Liver (tissue), 9 donors: Measurements from ENCODE around the gene KCNK2. TPM values are rescaled to one million over a fixed set of nuclear protein-coding genes. Genes with fewer than 3 reads are reported as not detected.

ENCODE experiments used
- DNase-seq: peaks from one replicate; pipeline ENCODE4 v3.0.0-alpha.2; 2017; ENCODE audit warnings: low spot score
- H3K27ac ChIP-seq, 2 donors: one replicate each; pipeline ENCODE4 v1.7.0; 2013; ENCODE audit warnings: inconsistent platforms in 2 of 2, low read length in 2 of 2, control low read depth in 1 of 2, low read depth in 1 of 2, mild to moderate bottlenecking in 1 of 2
- H3K27me3 ChIP-seq, 4 donors: one replicate each; pipeline versions ENCODE4 v1.6.1 to v1.7.0; 2013; ENCODE audit warnings: low read length in 3 of 4, inconsistent platforms in 1 of 4, mild to moderate bottlenecking in 1 of 4, moderate library complexity in 1 of 4; ENCODE audit not compliant: control insufficient read depth in 4 of 4, insufficient read depth in 4 of 4
- H3K36me3 ChIP-seq, 4 donors: one replicate each; pipeline versions ENCODE4 v1.6.1 to v1.7.0; 2013; ENCODE audit warnings: low read length in 3 of 4, mild to moderate bottlenecking in 3 of 4, low read depth in 1 of 4, moderate library complexity in 1 of 4; ENCODE audit not compliant: control insufficient read depth in 4 of 4, insufficient read depth in 3 of 4
- H3K4me1 ChIP-seq, 4 donors: one replicate each; pipeline versions ENCODE4 v1.6.1 to v1.7.0; 2013; ENCODE audit warnings: low read length in 3 of 4, mild to moderate bottlenecking in 3 of 4, moderate library complexity in 1 of 4; ENCODE audit not compliant: control insufficient read depth in 4 of 4, insufficient read depth in 4 of 4
- H3K4me3 ChIP-seq, 3 donors: one replicate each; pipeline versions ENCODE4 v1.6.1 to v1.7.0; 2013; ENCODE audit warnings: low read length in 3 of 3, control low read depth in 1 of 3, low read depth in 1 of 3, mild to moderate bottlenecking in 1 of 3
- H3K9ac ChIP-seq, 2 donors: one replicate each; pipeline ENCODE4 v1.7.0; 2013; ENCODE audit warnings: low read length in 2 of 2, mild to moderate bottlenecking in 2 of 2, moderate library complexity in 2 of 2, control low read depth in 1 of 2, low read depth in 1 of 2
- H3K9me3 ChIP-seq, 4 donors: one replicate each; pipeline versions ENCODE4 v1.6.1 to v1.7.0; 2013; ENCODE audit warnings: low read length in 3 of 4; ENCODE audit not compliant: control insufficient read depth in 4 of 4
- EGR1 ChIP-seq, 2 donors: IDR thresholded peaks; 2 replicates each; pipeline ENCODE4 v1.6.1; 2016 to 2018; ENCODE audit warnings: antibody characterized with exemption in 2 of 2, low read depth in 2 of 2
- FOXA1 ChIP-seq: IDR thresholded peaks from 2 replicates; pipeline ENCODE4 v1.6.1; 2016; ENCODE audit warnings: antibody characterized with exemption
- FOXA2 ChIP-seq: IDR thresholded peaks from 2 replicates; pipeline ENCODE4 v1.6.1; 2016; ENCODE audit warnings: antibody characterized with exemption
- GABPA ChIP-seq, 2 donors: IDR thresholded peaks in 1 of 2; conservative IDR thresholded peaks in 1 of 2; 2 replicates each; pipeline ENCODE4 v1.6.1; 2016; ENCODE audit warnings: antibody characterized with exemption in 2 of 2, mild to moderate bottlenecking in 1 of 2, moderate library complexity in 1 of 2
- HNF4G ChIP-seq: IDR thresholded peaks from 2 replicates; pipeline ENCODE4 v1.6.1; 2016; ENCODE audit warnings: antibody characterized with exemption
- JUND ChIP-seq, 2 donors: IDR thresholded peaks; 2 replicates each; pipeline ENCODE4 v1.6.1; 2016; ENCODE audit warnings: antibody characterized with exemption in 2 of 2
- NR2F2 ChIP-seq: IDR thresholded peaks from 2 replicates; pipeline ENCODE4 v1.6.1; 2016; ENCODE audit warnings: antibody characterized with exemption
- RAD21 ChIP-seq, 2 donors: IDR thresholded peaks; 2 replicates each; pipeline ENCODE4 v1.6.1; 2016; ENCODE audit warnings: antibody characterized with exemption in 2 of 2, mild to moderate bottlenecking in 2 of 2
- RXRA ChIP-seq, 2 donors: IDR thresholded peaks; 2 replicates each; pipeline ENCODE4 v1.6.1; 2017 to 2018; ENCODE audit warnings: antibody characterized with exemption in 2 of 2, mild to moderate bottlenecking in 1 of 2
- SP1 ChIP-seq: IDR thresholded peaks from 2 replicates; pipeline ENCODE4 v1.6.1; 2018; ENCODE audit warnings: antibody characterized with exemption, mild to moderate bottlenecking
- TAF1 ChIP-seq: conservative IDR thresholded peaks from 2 replicates; pipeline ENCODE4 v1.6.1; 2016; ENCODE audit warnings: antibody characterized with exemption, mild to moderate bottlenecking
- YY1 ChIP-seq: IDR thresholded peaks from 2 replicates; pipeline ENCODE4 v1.6.1; 2016; ENCODE audit warnings: antibody characterized with exemption, mild to moderate bottlenecking
- WGBS: extraction: QIAGEN DNeasy Blood & Tissue Kit; methylation state at CpG from one replicate; pipeline ENCODE4 v1.1.7; 2013; 5-methylcytosine and 5-hydroxymethylcytosine counted together
- polyA plus RNA-seq, 2 donors: library from polyadenylated mRNA; stranded (reverse) in 1 of 2; unstranded in 1 of 2; fragments of 200-250 nt in 1 of 2; fragments of >200 nt in 1 of 2; fragmentation: Nextera tagmentation in 1 of 2; extraction: Ambion mirVana in 1 of 2; gene quantifications; one replicate each; pipeline versions ENCODE4 v1.2.1 to v1.2.3, GENCODE V29; 2013 to 2015
- total RNA-seq, 2 donors: library from RNA; depleted of rRNA; stranded (reverse); fragments of >200 nt; gene quantifications; one replicate each; pipeline ENCODE4 v1.2.3, GENCODE V29; 2014
- TF ChIP-seq, protein P1 (sequence below): IDR thresholded peaks from 2 replicates; pipeline ENCODE4 v1.6.1; 2016; ENCODE audit warnings: antibody characterized with exemption
- TF ChIP-seq, protein P2 (sequence below): IDR thresholded peaks from 2 replicates; pipeline ENCODE4 v1.6.1; 2016; ENCODE audit warnings: antibody characterized with exemption, mild to moderate bottlenecking
- TF ChIP-seq, protein P3 (sequence below): fragments of 150-350 bp; IDR thresholded peaks from 2 replicates; pipeline ENCODE4 v1.5.1; 2017; ENCODE audit warnings: improper control_type of control experiment, low read depth, low read length; ENCODE audit not compliant: missing input control
- donor health status: healthy.
- donor health status: healthy.
- donor health status: healthy.
- donor health status: healthy.
- donor health status: healthy.

The KCNK2 gene
- total and polyA plus RNA-seq, 4 donors = 0.01 to 0.08 TPM; not detected in 2

DNA sequence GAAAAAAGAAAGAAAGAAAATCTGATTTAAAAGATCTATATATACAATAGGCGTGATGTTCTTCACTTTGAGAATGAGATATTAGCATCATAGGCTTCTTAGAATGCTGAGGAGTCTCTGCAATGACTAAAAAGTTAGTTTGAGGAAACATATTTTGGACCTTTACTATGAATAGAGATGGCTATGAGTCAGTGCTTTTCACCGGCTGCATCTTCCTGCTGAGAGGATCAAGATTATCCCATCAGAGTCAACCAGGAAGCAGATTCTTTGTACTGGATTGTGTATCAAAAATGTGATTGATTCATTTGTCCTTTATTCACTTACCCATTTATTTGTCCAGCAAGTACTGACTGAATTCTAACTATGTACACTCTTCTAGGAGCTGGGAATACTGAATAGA is 144.2 kb downstream of the KCNK2 start:
- Histone ChIP-seq H3K9ac (no peak overlapping the region), H3K27me3 (no peaks in the 10 kb centered on the region), H3K4me1 (no peaks in the 10 kb centered on the region), H3K9me3 (no peaks in the 10 kb centered on the region), H3K27ac (no peak overlapping the region), H3K36me3 (no peaks in the 10 kb centered on the region), H3K4me3 (no peak overlapping the region)
- WGBS = 74% methylated on average over 2 of the region's 2 CpGs
- no peak for DNase-seq
- no peak for TF ChIP-seq TAF1
- TF ChIP-seq, protein P1, sequence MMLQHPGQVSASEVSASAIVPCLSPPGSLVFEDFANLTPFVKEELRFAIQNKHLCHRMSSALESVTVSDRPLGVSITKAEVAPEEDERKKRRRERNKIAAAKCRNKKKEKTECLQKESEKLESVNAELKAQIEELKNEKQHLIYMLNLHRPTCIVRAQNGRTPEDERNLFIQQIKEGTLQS = no peak
- no peak for TF ChIP-seq RAD21 (IDR thresholded peaks at IDR 0.05)
- TF ChIP-seq FOXA1 = no peak
- TF ChIP-seq, protein P2, sequence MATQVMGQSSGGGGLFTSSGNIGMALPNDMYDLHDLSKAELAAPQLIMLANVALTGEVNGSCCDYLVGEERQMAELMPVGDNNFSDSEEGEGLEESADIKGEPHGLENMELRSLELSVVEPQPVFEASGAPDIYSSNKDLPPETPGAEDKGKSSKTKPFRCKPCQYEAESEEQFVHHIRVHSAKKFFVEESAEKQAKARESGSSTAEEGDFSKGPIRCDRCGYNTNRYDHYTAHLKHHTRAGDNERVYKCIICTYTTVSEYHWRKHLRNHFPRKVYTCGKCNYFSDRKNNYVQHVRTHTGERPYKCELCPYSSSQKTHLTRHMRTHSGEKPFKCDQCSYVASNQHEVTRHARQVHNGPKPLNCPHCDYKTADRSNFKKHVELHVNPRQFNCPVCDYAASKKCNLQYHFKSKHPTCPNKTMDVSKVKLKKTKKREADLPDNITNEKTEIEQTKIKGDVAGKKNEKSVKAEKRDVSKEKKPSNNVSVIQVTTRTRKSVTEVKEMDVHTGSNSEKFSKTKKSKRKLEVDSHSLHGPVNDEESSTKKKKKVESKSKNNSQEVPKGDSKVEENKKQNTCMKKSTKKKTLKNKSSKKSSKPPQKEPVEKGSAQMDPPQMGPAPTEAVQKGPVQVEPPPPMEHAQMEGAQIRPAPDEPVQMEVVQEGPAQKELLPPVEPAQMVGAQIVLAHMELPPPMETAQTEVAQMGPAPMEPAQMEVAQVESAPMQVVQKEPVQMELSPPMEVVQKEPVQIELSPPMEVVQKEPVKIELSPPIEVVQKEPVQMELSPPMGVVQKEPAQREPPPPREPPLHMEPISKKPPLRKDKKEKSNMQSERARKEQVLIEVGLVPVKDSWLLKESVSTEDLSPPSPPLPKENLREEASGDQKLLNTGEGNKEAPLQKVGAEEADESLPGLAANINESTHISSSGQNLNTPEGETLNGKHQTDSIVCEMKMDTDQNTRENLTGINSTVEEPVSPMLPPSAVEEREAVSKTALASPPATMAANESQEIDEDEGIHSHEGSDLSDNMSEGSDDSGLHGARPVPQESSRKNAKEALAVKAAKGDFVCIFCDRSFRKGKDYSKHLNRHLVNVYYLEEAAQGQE = no peak
- TF ChIP-seq RXRA (IDR thresholded peaks at IDR 0.05) = no peak
- TF ChIP-seq EGR1 (IDR thresholded peaks at IDR 0.05; ENCODE audit: low read depth in 2 of 2) = no peak
- TF ChIP-seq, protein P3, sequence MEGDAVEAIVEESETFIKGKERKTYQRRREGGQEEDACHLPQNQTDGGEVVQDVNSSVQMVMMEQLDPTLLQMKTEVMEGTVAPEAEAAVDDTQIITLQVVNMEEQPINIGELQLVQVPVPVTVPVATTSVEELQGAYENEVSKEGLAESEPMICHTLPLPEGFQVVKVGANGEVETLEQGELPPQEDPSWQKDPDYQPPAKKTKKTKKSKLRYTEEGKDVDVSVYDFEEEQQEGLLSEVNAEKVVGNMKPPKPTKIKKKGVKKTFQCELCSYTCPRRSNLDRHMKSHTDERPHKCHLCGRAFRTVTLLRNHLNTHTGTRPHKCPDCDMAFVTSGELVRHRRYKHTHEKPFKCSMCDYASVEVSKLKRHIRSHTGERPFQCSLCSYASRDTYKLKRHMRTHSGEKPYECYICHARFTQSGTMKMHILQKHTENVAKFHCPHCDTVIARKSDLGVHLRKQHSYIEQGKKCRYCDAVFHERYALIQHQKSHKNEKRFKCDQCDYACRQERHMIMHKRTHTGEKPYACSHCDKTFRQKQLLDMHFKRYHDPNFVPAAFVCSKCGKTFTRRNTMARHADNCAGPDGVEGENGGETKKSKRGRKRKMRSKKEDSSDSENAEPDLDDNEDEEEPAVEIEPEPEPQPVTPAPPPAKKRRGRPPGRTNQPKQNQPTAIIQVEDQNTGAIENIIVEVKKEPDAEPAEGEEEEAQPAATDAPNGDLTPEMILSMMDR = no peak
- no peak for TF ChIP-seq FOXA2
- TF ChIP-seq NR2F2 = no peak

DNA sequence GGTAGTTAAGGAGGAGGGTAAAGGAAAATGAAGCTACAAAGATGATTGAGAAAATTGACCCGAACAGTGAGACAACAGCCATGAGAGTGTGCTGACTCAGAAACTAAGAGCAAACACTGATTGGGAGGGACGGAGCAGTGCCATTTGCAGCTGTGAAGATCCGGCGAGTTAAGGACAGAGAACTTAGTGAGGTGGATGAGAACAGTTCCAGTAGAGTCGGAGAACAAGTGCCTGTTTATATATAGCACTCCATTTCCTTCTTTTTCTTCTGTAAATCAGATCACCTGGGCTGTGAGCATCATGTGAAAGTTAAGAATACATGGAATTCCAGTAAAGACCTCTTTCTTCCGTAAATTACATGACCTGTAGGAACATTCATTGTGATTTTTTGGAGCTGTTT is 145.7 kb downstream of the KCNK2 start:
- Histone ChIP-seq H3K4me3 (no peak overlapping the region), H3K9me3 (no peaks in the 10 kb centered on the region), H3K4me1 (no peaks in the 10 kb centered on the region), H3K9ac (no peak overlapping the region), H3K36me3 (no peaks in the 10 kb centered on the region), H3K27me3 (no peaks in the 10 kb centered on the region), H3K27ac (no peak overlapping the region)
- no peak for DNase-seq
- 64% methylated on average over 6 of the region's 6 CpGs for WGBS
- no peak for TF ChIP-seq HNF4G
- no peak for TF ChIP-seq FOXA2
- no peak for TF ChIP-seq SP1
- TF ChIP-seq, protein P2 = no peak
- no peak for TF ChIP-seq GABPA (IDR thresholded peaks at IDR 0.05 in 1 of 2, conservative IDR thresholded peaks at IDR 0.05 in 1 of 2)
- TF ChIP-seq YY1 = no peak
- TF ChIP-seq RAD21 (IDR thresholded peaks at IDR 0.05) = no peak
- TF ChIP-seq JUND (IDR thresholded peaks at IDR 0.05) = no peak
- TF ChIP-seq, protein P1 = no peak
- no peak for TF ChIP-seq EGR1 (IDR thresholded peaks at IDR 0.05; ENCODE audit: low read depth in 2 of 2)
